ENCODE measurements around the gene KIF26B.

GRCh38 chr1:245336149-245336983 is 181.6 kb downstream of the KIF26B start:
- no peak for TF ChIP-seq CTCF (IDR thresholded peaks at IDR 0.05)
- no peak for TF ChIP-seq MAX (CRISPR knock-in tag; IDR thresholded peaks at IDR 0.05)
- no peak for TF ChIP-seq ZNF263 (CRISPR knock-in tag; IDR thresholded peaks at IDR 0.05; ENCODE audit: low read depth)
- no peak for TF ChIP-seq ZNF281 (CRISPR knock-in tag; IDR thresholded peaks at IDR 0.05)
- peak; percentile 21; the same call in 1 of the 2 replicates for TF ChIP-seq ESRRA (CRISPR knock-in tag; IDR thresholded peaks at IDR 0.05; ENCODE audit: borderline replicate concordance)
- TF ChIP-seq FOXP4 (CRISPR knock-in tag; IDR thresholded peaks at IDR 0.05) = no peak
